Nephron (organoid): Measurements from ENCODE around the gene ZNF445.

Experiments
- H3K27ac Mint-ChIP-seq, 3 experiments: 2 replicates each; pipeline ENCODE4 v1.8.0; 2020; ENCODE audit warnings: mixed read lengths in 3 of 3, mild to moderate bottlenecking in 2 of 3, moderate library complexity in 1 of 3
- H3K27me3 Mint-ChIP-seq: 2 replicates; pipeline ENCODE4 v1.8.0; 2021; ENCODE audit warnings: low read depth, mild to moderate bottlenecking, moderate library complexity, mixed read lengths
- H3K36me3 Mint-ChIP-seq: 2 replicates; pipeline ENCODE4 v1.8.0; 2020; ENCODE audit warnings: low read depth, mixed read lengths
- H3K4me1 Mint-ChIP-seq: 2 replicates; pipeline ENCODE4 v1.8.0; 2020; ENCODE audit warnings: mixed read lengths
- H3K4me3 Mint-ChIP-seq, 3 experiments: 2 replicates each; pipeline ENCODE4 v1.8.0; 2020; ENCODE audit warnings: mild to moderate bottlenecking in 3 of 3, mixed read lengths in 3 of 3, moderate library complexity in 2 of 3
- H3K9me3 Mint-ChIP-seq: 2 replicates; pipeline ENCODE4 v1.8.0; 2020; ENCODE audit warnings: mixed read lengths
- TF ChIP-seq, protein P1 (sequence below), 3 experiments: fragments of 200-600 bp; sonication (generic); IDR thresholded peaks; one replicate each; pipeline ENCODE4 v1.5.0; 2021; ENCODE audit warnings: antibody characterized with exemption in 3 of 3; ENCODE audit not compliant: unreplicated experiment in 3 of 3

Gene ZNF445

DNA sequence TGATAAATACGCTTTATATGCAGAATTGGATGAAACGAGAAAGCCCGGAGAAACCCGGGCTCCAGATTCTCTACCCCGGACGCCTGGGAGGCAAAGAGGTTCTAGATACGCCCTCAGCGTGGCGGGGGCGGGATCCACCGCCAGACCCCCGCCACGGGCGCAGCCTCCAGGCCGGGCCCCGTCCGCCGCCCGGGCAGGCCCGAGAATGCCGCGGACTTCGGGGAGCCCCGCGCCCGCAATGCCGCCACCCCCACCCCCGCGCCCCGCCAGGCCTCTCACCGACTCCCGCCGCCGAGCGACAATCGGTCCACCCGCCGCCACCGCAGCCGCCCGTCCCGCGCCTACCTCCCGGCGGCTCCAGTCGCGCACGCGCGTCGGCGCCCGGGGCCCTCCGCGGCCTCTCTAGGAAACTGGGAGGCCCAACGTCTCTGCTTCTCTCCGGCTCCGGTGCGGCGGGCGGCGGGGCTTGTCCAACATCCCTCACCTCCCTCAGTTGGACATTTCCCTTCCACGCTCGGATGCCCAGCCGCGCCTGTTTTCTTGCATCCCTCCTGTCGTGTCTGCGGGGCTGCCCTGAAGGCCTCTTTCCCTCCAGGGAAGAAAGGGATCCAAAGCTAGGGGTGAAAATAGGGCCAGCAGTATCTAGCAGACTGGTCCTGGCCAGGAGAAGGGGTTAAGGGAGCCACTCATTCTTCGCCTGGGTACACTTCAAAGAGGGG, at the start of gene ZNF445:
TSS of gene ZNF445 (minus strand) at position 359 of the 719 bp plus-strand sequence. CDS start 22,121 bp downstream, outside the sequence.
- peak within 1 kb of the TSS; percentile 97 to 99 (median 99) for H3K4me3 Mint-ChIP-seq
- H3K4me1 Mint-ChIP-seq, result peaks cover 25% of the 10 kb centered on the region
- no peaks in the 10 kb centered on the region for H3K36me3 Mint-ChIP-seq
- no peaks in the 10 kb centered on the region for H3K9me3 Mint-ChIP-seq
- TF ChIP-seq, protein P1, sequence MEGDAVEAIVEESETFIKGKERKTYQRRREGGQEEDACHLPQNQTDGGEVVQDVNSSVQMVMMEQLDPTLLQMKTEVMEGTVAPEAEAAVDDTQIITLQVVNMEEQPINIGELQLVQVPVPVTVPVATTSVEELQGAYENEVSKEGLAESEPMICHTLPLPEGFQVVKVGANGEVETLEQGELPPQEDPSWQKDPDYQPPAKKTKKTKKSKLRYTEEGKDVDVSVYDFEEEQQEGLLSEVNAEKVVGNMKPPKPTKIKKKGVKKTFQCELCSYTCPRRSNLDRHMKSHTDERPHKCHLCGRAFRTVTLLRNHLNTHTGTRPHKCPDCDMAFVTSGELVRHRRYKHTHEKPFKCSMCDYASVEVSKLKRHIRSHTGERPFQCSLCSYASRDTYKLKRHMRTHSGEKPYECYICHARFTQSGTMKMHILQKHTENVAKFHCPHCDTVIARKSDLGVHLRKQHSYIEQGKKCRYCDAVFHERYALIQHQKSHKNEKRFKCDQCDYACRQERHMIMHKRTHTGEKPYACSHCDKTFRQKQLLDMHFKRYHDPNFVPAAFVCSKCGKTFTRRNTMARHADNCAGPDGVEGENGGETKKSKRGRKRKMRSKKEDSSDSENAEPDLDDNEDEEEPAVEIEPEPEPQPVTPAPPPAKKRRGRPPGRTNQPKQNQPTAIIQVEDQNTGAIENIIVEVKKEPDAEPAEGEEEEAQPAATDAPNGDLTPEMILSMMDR (IDR thresholded peaks at IDR 0.05; ENCODE audit: unreplicated experiment in 3 of 3), result no peak
- no peaks in the 10 kb centered on the region for H3K27me3 Mint-ChIP-seq
- peak within 1 kb of the TSS; percentile 95 to 99 (median 95) for H3K27ac Mint-ChIP-seq

DNA sequence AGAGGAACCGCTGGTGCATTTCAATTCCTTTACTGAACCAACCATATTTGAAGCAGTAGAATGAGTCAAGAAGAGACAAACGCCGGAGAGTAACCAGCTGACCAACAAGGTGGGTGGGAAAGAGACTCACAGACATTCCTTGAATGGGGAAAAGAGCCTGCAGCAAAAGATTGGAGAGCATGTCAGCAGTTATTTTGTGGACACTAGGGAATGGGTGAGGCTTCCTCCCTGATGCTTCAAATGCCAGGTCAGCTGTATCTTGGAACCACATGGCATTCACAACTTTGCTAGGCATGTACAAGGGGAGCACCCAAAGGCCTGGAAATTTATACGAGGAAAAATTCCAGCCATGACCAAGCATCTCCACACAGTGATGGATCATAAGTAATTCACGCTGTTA, 47.6 kb upstream of the ZNF445 start:
- TF ChIP-seq, protein P1 (IDR thresholded peaks at IDR 0.05; ENCODE audit: unreplicated experiment in 3 of 3), result no peak
- Mint-ChIP-seq H3K4me3 (no peak overlapping the region), H3K36me3 (no peaks in the 10 kb centered on the region), H3K27ac (no peak overlapping the region), H3K9me3 (no peaks in the 10 kb centered on the region), H3K27me3 (peaks cover 7% of the 10 kb centered on the region), H3K4me1 (no peaks in the 10 kb centered on the region)

DNA sequence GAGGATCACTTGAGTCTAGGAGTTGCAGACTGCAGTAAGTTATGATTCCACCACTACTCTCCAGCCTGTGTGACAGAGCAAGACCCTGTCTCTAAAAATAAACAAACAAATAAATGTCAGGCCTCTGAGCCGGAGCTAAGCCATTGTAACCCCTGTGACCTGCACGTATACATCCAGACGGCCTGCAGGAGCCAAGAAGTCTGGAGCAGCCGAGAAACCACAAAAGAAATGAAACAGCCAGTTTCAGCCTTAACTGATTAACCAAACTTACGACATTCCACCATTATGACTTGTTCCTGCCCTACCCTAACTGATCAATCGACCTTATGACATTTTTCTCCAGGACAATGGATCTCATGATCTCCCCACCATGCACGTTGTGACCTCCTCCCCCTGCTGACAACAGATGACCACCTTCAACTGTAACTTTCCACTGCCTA, 45.0 kb upstream of the ZNF445 start:
- H3K9me3 Mint-ChIP-seq, result no peaks in the 10 kb centered on the region
- H3K36me3 Mint-ChIP-seq, result no peaks in the 10 kb centered on the region
- H3K27ac Mint-ChIP-seq, result no peak overlapping the region
- H3K4me3 Mint-ChIP-seq, result no peak overlapping the region
- peaks cover 7% of the 10 kb centered on the region for H3K27me3 Mint-ChIP-seq
- TF ChIP-seq, protein P1 (IDR thresholded peaks at IDR 0.05; ENCODE audit: unreplicated experiment in 3 of 3), result no peak
- no peaks in the 10 kb centered on the region for H3K4me1 Mint-ChIP-seq

DNA sequence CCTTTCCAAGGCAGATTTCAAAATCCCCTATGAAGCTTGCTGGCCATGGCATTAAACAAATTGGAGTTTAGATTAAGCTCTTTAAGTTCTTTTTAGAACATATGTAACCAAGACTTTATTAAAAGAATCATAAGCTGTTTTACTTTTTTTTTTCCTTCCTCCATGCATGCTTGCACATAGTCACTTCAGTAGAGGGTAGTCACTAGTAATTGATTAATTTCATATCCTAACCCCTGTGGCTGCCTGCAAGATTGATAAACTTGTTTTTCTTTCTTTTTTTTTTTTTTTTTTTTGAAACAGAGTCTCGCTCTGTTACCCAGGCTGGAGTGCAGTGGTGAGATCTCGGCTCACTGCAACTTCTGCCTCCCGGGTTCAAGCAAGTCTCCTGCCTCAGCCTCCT, 44.3 kb upstream of the ZNF445 start:
- Mint-ChIP-seq H3K4me1 (no peaks in the 10 kb centered on the region), H3K27ac (no peak overlapping the region), H3K9me3 (no peaks in the 10 kb centered on the region), H3K27me3 (peaks cover 7% of the 10 kb centered on the region), H3K36me3 (no peaks in the 10 kb centered on the region), H3K4me3 (no peak overlapping the region)
- TF ChIP-seq, protein P1 (IDR thresholded peaks at IDR 0.05; ENCODE audit: unreplicated experiment in 3 of 3), result no peak

DNA sequence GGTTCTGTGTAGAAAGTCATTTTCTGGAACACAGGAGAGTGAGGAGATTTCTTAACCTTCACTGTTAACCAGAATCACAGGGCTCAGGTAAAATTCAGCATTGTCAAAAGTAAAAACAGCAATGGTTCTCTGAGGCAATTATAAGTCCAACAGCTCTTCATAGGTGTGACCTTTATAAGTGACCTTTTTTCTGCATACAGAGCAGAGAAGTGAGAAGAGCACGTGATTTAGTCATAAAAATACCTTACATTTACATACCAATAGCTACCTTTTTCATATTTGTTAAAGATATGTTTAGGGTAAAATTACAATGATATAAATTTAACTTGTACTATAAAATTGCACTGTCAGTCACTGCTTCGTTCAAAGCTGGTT, 41.3 kb upstream of the ZNF445 start:
- Mint-ChIP-seq H3K27ac (no peak overlapping the region), H3K4me3 (no peak overlapping the region), H3K4me1 (no peaks in the 10 kb centered on the region), H3K27me3 (peaks cover 7% of the 10 kb centered on the region), H3K9me3 (no peaks in the 10 kb centered on the region), H3K36me3 (no peaks in the 10 kb centered on the region)
- TF ChIP-seq, protein P1 (IDR thresholded peaks at IDR 0.05; ENCODE audit: unreplicated experiment in 3 of 3), result no peak

DNA sequence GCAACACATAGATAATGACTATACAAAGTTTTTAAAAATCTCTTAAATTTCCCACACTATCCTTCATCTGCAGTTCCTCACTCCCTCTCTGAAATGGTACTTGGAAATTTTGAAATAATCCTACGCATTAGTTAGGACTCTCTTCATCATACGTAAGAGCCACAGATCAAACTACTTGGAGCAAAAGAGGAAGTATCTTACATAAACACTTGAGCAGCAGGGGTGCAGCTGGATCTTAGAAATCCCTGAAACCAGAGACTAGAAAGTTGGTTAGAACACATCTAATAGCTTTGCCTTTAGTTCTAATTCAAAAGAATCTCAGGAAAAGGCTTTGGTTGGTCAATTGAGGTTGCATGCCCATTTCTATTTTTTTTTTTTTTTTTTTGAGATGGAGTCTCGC, 38.8 kb upstream of the ZNF445 start:
- peaks cover 5% of the 10 kb centered on the region for H3K4me1 Mint-ChIP-seq
- no peak overlapping the region for H3K4me3 Mint-ChIP-seq
- no peaks in the 10 kb centered on the region for H3K9me3 Mint-ChIP-seq
- H3K27me3 Mint-ChIP-seq, result peaks cover 6% of the 10 kb centered on the region
- TF ChIP-seq, protein P1 (IDR thresholded peaks at IDR 0.05; ENCODE audit: unreplicated experiment in 3 of 3), result no peak
- H3K36me3 Mint-ChIP-seq, result no peaks in the 10 kb centered on the region
- H3K27ac Mint-ChIP-seq, result no peak overlapping the region
